Suprapubic skin (tissue), 4 donors: ENCODE results near the gene APIP. TPM values are rescaled to one million over a fixed set of nuclear protein-coding genes. Genes with fewer than 3 reads are reported as not detected.
A peak's percentile ranks its signal among the peaks of the same experiment; 100 is the strongest.

ENCODE experiments used
- DNase-seq, 2 donors: peaks; one replicate each; pipeline ENCODE4 v3.0.0-alpha.2; 2019; ENCODE audit warnings: low spot score in 2 of 2
- H3K27ac ChIP-seq: fragments of 200-600 bp; sonication (generic); one replicate; pipeline ENCODE4 v1.5.1; 2019
- H3K27me3 ChIP-seq: fragments of 200-600 bp; sonication (generic); one replicate; pipeline ENCODE4 v1.5.1; 2019
- H3K36me3 ChIP-seq: fragments of 200-600 bp; sonication (generic); one replicate; pipeline ENCODE4 v1.5.1; 2019
- H3K4me1 ChIP-seq: fragments of 200-600 bp; sonication (generic); one replicate; pipeline ENCODE4 v1.5.1; 2019
- H3K4me3 ChIP-seq: fragments of 200-600 bp; sonication (generic); one replicate; pipeline ENCODE4 v1.5.1; 2019; ENCODE audit warnings: mild to moderate bottlenecking
- H3K9me3 ChIP-seq: fragments of 200-600 bp; sonication (generic); one replicate; pipeline ENCODE4 v1.5.1; 2019
- EP300 ChIP-seq: sonication (generic); formaldehyde crosslinking; IDR thresholded peaks from one replicate; pipeline ENCODE4 v1.6.1; 2017; ENCODE audit warnings: antibody characterized with exemption
- POLR2A ChIP-seq, 2 donors: fragments of 450-650 bp; IDR thresholded peaks; one replicate each; pipeline ENCODE4 v1.6.1; 2017; ENCODE audit warnings: antibody characterized with exemption in 2 of 2, mild to moderate bottlenecking in 2 of 2, moderate library complexity in 2 of 2
- POLR2AphosphoS5 ChIP-seq, 3 donors: sonication (generic); formaldehyde crosslinking; IDR thresholded peaks; one replicate each; pipeline ENCODE4 v1.6.1; 2017; ENCODE audit warnings: antibody characterized with exemption in 3 of 3
- WGBS: methylation state at CpG from one replicate; pipeline ENCODE4 v1.1.5; 2018; 5-methylcytosine and 5-hydroxymethylcytosine counted together
- total RNA-seq, 4 donors: library from RNA; depleted of rRNA; stranded (reverse); fragments of >200 nt; gene quantifications; one replicate each; pipeline ENCODE4 v1.1.0, GENCODE V29; 2016
- TF ChIP-seq, protein P1 (sequence below), 2 donors: fragments of 200-600 bp in 1 of 2; fragments of 450-650 bp in 1 of 2; sonication (generic) in 1 of 2; IDR thresholded peaks; one replicate each; pipeline ENCODE4 v1.5.1; 2016 to 2019; ENCODE audit warnings: antibody characterized with exemption in 2 of 2, mild to moderate bottlenecking in 1 of 2, moderate library complexity in 1 of 2

APIP gene
- total RNA-seq, 4 donors from 2014 or later: 12.3 to 21.5 (median 19.4) TPM

DNA sequence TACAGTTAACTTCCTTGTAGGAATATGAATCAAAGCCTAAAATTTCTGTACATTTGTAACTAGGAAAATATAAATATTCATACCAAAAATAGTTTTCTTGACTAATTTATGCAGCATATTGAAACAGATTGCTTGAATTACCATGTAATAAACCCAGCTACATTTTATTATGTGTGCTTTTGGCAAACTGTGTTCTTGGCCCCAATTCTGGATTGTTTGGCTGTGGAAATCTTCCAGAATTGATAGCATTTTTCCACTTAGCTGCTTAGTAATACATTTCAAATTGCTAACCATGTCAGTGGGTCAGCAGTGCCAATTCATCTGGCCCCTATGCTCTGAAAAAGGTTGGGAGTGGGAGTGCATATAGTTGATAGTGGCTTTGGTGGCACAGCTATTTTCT lies 32.5 kb upstream of the APIP start:
- peak overlapping the region; percentile 56 for H3K27ac ChIP-seq
- no peaks in the 10 kb centered on the region for H3K9me3 ChIP-seq
- no peak for DNase-seq
- TF ChIP-seq, protein P1, sequence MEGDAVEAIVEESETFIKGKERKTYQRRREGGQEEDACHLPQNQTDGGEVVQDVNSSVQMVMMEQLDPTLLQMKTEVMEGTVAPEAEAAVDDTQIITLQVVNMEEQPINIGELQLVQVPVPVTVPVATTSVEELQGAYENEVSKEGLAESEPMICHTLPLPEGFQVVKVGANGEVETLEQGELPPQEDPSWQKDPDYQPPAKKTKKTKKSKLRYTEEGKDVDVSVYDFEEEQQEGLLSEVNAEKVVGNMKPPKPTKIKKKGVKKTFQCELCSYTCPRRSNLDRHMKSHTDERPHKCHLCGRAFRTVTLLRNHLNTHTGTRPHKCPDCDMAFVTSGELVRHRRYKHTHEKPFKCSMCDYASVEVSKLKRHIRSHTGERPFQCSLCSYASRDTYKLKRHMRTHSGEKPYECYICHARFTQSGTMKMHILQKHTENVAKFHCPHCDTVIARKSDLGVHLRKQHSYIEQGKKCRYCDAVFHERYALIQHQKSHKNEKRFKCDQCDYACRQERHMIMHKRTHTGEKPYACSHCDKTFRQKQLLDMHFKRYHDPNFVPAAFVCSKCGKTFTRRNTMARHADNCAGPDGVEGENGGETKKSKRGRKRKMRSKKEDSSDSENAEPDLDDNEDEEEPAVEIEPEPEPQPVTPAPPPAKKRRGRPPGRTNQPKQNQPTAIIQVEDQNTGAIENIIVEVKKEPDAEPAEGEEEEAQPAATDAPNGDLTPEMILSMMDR (IDR thresholded peaks at IDR 0.05): no peak
- TF ChIP-seq POLR2A (IDR thresholded peaks at IDR 0.05) (no peak), EP300 (no peak), POLR2AphosphoS5 (IDR thresholded peaks at IDR 0.05) (no peak)
- H3K4me3 ChIP-seq: no peak overlapping the region
- H3K27me3 ChIP-seq: no peaks in the 10 kb centered on the region
- peaks cover 16% of the 10 kb centered on the region for H3K4me1 ChIP-seq
- no peaks in the 10 kb centered on the region for H3K36me3 ChIP-seq

DNA sequence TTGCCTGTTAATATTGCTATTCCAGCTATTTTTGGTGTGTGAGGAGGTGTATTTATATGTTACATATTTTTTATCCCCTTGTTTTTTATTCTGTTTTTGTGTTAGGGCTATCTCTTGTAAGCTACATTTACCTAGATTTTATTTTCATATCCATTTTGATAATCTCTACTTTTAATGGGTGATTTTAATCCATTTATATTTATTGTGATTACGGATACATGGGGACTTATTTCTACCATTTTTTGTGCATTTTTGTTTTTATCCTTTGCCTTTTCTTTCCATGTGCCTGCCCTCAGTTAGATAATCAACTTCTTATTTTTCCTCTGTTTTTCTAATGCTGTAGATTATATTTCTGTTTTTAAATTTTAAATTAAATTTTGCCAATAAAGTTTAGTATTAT lies 28.5 kb upstream of the APIP start:
- TF ChIP-seq POLR2A (IDR thresholded peaks at IDR 0.05) (no peak), EP300 (no peak), POLR2AphosphoS5 (IDR thresholded peaks at IDR 0.05) (no peak)
- TF ChIP-seq, protein P1 (IDR thresholded peaks at IDR 0.05): no peak
- DNase-seq: no peak
- Histone ChIP-seq H3K4me1 (peaks cover 16% of the 10 kb centered on the region), H3K27ac (no peak overlapping the region), H3K4me3 (no peak overlapping the region), H3K36me3 (peaks cover 5% of the 10 kb centered on the region), H3K27me3 (no peaks in the 10 kb centered on the region), H3K9me3 (no peaks in the 10 kb centered on the region)
- WGBS: 98% methylated on average over 1 of the region's 1 CpG

DNA sequence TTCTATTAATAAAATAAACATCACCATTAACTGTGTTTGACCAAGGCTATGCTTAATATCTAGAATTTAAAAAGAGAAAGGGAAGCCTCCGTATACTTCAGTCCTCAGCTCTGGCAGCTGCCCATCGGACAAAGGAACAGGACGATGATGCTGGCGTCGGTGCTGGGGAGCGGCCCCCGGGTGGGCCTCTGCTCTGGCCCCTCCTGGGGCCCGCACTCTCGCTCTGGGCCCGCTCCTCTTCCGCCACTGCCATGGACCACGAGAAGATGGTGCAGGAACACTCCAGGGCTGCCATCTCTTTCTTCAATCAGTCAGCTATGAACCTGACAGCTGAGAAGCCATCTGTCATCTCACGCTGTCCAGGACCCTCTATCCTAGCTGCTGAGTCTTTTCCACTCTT lies 25.5 kb upstream of the APIP start:
- H3K4me1 ChIP-seq: no peaks in the 10 kb centered on the region
- H3K36me3 ChIP-seq: peaks cover 5% of the 10 kb centered on the region
- WGBS: 96% methylated on average over 13 of the region's 13 CpGs
- no peak for DNase-seq
- H3K27ac ChIP-seq: no peak overlapping the region
- no peaks in the 10 kb centered on the region for H3K9me3 ChIP-seq
- H3K27me3 ChIP-seq: no peaks in the 10 kb centered on the region
- no peak for TF ChIP-seq POLR2A (IDR thresholded peaks at IDR 0.05)
- no peak for TF ChIP-seq EP300
- TF ChIP-seq, protein P1 (IDR thresholded peaks at IDR 0.05): no peak
- TF ChIP-seq POLR2AphosphoS5 (IDR thresholded peaks at IDR 0.05): no peak
- H3K4me3 ChIP-seq: no peak overlapping the region

- 46% methylated on average over 4 of the region's 4 CpGs for WGBS
- H3K27ac ChIP-seq: no peak overlapping the region
- H3K36me3 ChIP-seq: peaks cover 9% of the 10 kb centered on the region
- H3K4me3 ChIP-seq: no peak overlapping the region
- H3K9me3 ChIP-seq: no peaks in the 10 kb centered on the region
- H3K4me1 ChIP-seq: no peaks in the 10 kb centered on the region
- DNase-seq: no peak
- TF ChIP-seq, protein P1 (IDR thresholded peaks at IDR 0.05): no peak
- TF ChIP-seq POLR2A (IDR thresholded peaks at IDR 0.05) (no peak), EP300 (no peak), POLR2AphosphoS5 (IDR thresholded peaks at IDR 0.05) (no peak)
- H3K27me3 ChIP-seq: no peaks in the 10 kb centered on the region
Measured at GRCh38 chr11:34940026-34940677, 24.0 kb upstream of the APIP start.

DNA sequence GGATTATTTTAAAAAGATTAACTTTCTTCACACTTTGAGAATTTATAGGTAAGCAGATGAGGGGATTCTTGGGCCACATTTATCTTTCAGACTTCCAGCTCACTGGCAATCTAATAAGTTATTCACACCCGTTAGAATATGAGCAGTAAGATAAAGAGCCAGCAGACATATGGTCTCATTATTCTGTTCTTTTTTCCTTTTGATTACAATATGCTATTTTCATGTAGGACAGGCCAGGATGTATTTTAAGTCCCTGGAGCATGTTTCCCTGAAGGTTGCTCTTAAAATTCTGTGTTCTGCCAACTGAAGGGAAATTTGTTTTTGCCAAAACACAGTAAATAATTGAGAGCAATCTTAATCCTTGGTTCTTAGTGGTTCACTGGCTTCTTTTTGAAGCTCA lies 22.4 kb upstream of the APIP start:
- Histone ChIP-seq H3K27me3 (no peaks in the 10 kb centered on the region), H3K27ac (no peak overlapping the region), H3K4me1 (no peaks in the 10 kb centered on the region), H3K9me3 (no peaks in the 10 kb centered on the region), H3K36me3 (peaks cover 9% of the 10 kb centered on the region), H3K4me3 (no peak overlapping the region)
- no peak for DNase-seq
- no peak for TF ChIP-seq POLR2A (IDR thresholded peaks at IDR 0.05)
- no peak for TF ChIP-seq EP300
- no peak for TF ChIP-seq POLR2AphosphoS5 (IDR thresholded peaks at IDR 0.05)
- TF ChIP-seq, protein P1 (IDR thresholded peaks at IDR 0.05): no peak
- 63% methylated on average over 1 of the region's 1 CpG for WGBS
